HCT116 (cell line): ENCODE results near the gene NPW. TPM values are rescaled to one million over a fixed set of nuclear protein-coding genes. Genes with fewer than 3 reads are reported as not detected.

Experiments used
- ATAC-seq: fragments of 200-7000 bp; cut with Tn5 transposase; 2 replicates; pipeline ENCODE4 v1.9.1; 2020; ENCODE audit warnings: mild to moderate bottlenecking, moderate library complexity
- BruUV-seq: library from RNA; stranded (reverse); fragments of 400-500 nt; replicated peaks from 2 replicates; lab custom pipeline; 2021; lab: Mats Ljungman, UMichigan
- CTCF ChIA-PET: fragments of 300-600 bp; sonication (Branson Sonifier 250); formaldehyde crosslinking; loops from one replicate; lab custom pipeline; 2021; ENCODE audit warnings: antibody characterized with exemption; lab: Charles Lee
- POLR2A ChIA-PET: fragments of 300-600, 350-600 bp; sonication (Branson Sonifier 250); formaldehyde crosslinking; loops from one replicate; lab custom pipeline; 2021; ENCODE audit warnings: antibody characterized with exemption; lab: Charles Lee
- RAD21 ChIA-PET, 2 experiments: fragments of 300-600 bp; sonication (Branson Sonifier 250); formaldehyde crosslinking; loops; one replicate each; lab custom pipeline; 2023; ENCODE audit warnings: low total read pairs in 2 of 2; ENCODE audit not compliant: uncharacterized antibody in 2 of 2, unreplicated experiment in 2 of 2, low non-redundant PET in 1 of 2; lab: Charles Lee
- DNase-seq: peaks from one replicate; pipeline ENCODE4 v3.0.0-alpha.2; 2010; ENCODE audit warnings: low read depth, low spot score
- H2AFZ ChIP-seq: fragments of 200-600 bp; shearing (Covaris generic), sonication (generic); 2 replicates; pipeline ENCODE4 v1.6.1; 2017; ENCODE audit warnings: low read depth, mixed run types, mixed read lengths, antibody characterized with exemption, low read length; ENCODE audit not compliant: poor library complexity, severe bottlenecking
- H3K27ac ChIP-seq: 2 replicates; pipeline ENCODE4 v1.5.1; 2012; ENCODE audit warnings: low read depth, low read length
- H3K27me3 ChIP-seq: fragments of 200-600 bp; sonication (generic); 2 replicates; pipeline ENCODE4 v1.6.1; 2016; ENCODE audit warnings: mixed run types, low read length, mixed read lengths; ENCODE audit not compliant: insufficient read depth
- H3K36me3 ChIP-seq, 2 experiments: fragments of 200-500 bp in 1 of 2; fragments of 200-600 bp in 1 of 2; sonication (Bioruptor generic) in 1 of 2; sonication (generic) in 1 of 2; 2 replicates each; pipeline versions ENCODE4 v1.5.1 to v1.6.1; 2014 to 2016; ENCODE audit warnings: low read length in 2 of 2, inconsistent platforms in 1 of 2, mixed read lengths in 1 of 2, mixed run types in 1 of 2; ENCODE audit not compliant: insufficient read depth in 2 of 2, control insufficient read depth in 1 of 2
- H3K4me1 ChIP-seq, 2 experiments: fragments of 200-600 bp in 1 of 2; sonication (generic) in 1 of 2; 2 replicates each; pipeline versions ENCODE4 v1.5.1 to v1.6.1; 2012 to 2017; ENCODE audit warnings: low read length in 2 of 2, inconsistent platforms in 1 of 2, mild to moderate bottlenecking in 1 of 2, mixed read lengths in 1 of 2, mixed run types in 1 of 2, moderate library complexity in 1 of 2; ENCODE audit not compliant: insufficient read depth in 2 of 2, control insufficient read depth in 1 of 2
- H3K4me2 ChIP-seq: fragments of 200-600 bp; sonication (generic); 2 replicates; pipeline ENCODE4 v1.6.1; 2017; ENCODE audit warnings: mixed run types, low read length, mixed read lengths
- H3K4me3 ChIP-seq, 2 experiments: fragments of 200-600 bp in 1 of 2; sonication (generic) in 1 of 2; replicated peaks in 1 of 2; 2 replicates each; pipeline ENCODE4 v1.5.1; 2011 to 2016; ENCODE audit warnings: low read length in 2 of 2, control low read depth in 1 of 2, low read depth in 1 of 2, mild to moderate bottlenecking in 1 of 2, mixed read lengths in 1 of 2, mixed run types in 1 of 2
- H3K79me2 ChIP-seq: fragments of 200-600 bp; sonication (generic); 2 replicates; pipeline ENCODE4 v1.6.1; 2017; ENCODE audit warnings: mild to moderate bottlenecking, mixed run types, low read length, moderate library complexity, mixed read lengths; ENCODE audit not compliant: insufficient read depth
- H3K9ac ChIP-seq: fragments of 200-600 bp; sonication (generic); 2 replicates; pipeline ENCODE4 v1.6.1; 2016; ENCODE audit warnings: low read length, mixed read lengths
- H3K9me2 ChIP-seq: fragments of 200-600 bp; sonication (generic), shearing (Covaris generic); 2 replicates; pipeline ENCODE4 v1.6.1; 2017; ENCODE audit warnings: mixed run types, mild to moderate bottlenecking, moderate library complexity; ENCODE audit not compliant: insufficient read depth
- H3K9me3 ChIP-seq, 2 experiments: fragments of 200-500 bp in 1 of 2; fragments of 200-600 bp in 1 of 2; sonication (Bioruptor generic) in 1 of 2; sonication (generic) in 1 of 2; 2 replicates each; pipeline ENCODE4 v1.6.1; 2014 to 2017; ENCODE audit warnings: low read length in 2 of 2, mixed read lengths in 2 of 2, inconsistent platforms in 1 of 2, low read depth in 1 of 2, mild to moderate bottlenecking in 1 of 2, mixed run types in 1 of 2, moderate library complexity in 1 of 2; ENCODE audit not compliant: control insufficient read depth in 1 of 2, insufficient read depth in 1 of 2
- H4K20me1 ChIP-seq: fragments of 200-600 bp; sonication (generic), shearing (Covaris generic); 2 replicates; pipeline ENCODE4 v1.6.1; 2017; ENCODE audit warnings: mixed run types, mild to moderate bottlenecking, moderate library complexity; ENCODE audit not compliant: insufficient read depth
- JUND ChIP-seq: IDR thresholded peaks from 2 replicates; pipeline ENCODE4 v1.6.1; 2012
- POLR2A ChIP-seq: IDR thresholded peaks from 2 replicates; pipeline ENCODE4 v1.7.0; 2011; ENCODE audit warnings: borderline replicate concordance; ENCODE audit not compliant: insufficient read depth, insufficient read length; ENCODE audit errors: extremely low read depth
- SP1 ChIP-seq: IDR thresholded peaks from 2 replicates; pipeline ENCODE4 v1.6.1; 2012; ENCODE audit warnings: low read depth
- TCF7L2 ChIP-seq: IDR thresholded peaks from 2 replicates; pipeline ENCODE4 v1.7.0; 2011; ENCODE audit warnings: borderline replicate concordance, inconsistent platforms; ENCODE audit not compliant: insufficient read depth, insufficient read length; ENCODE audit errors: extremely low read depth
- ZNF274 ChIP-seq: fragments of 200-500 bp; sonication (Bioruptor generic); IDR thresholded peaks from 2 replicates; pipeline ENCODE4 v1.6.1; 2014; ENCODE audit warnings: mild to moderate bottlenecking, low read depth, low read length, inconsistent platforms
- intact Hi-C: fragments of 100-400 bp; cut with micrococcal nuclease; formaldehyde crosslinking; loops from 2 replicates; pipeline ENCODE4 v1.10.0; 2022
- total RNA-seq: library from RNA; stranded (reverse); gene quantifications from one replicate; pipeline ENCODE4 v1.2.1, GENCODE V29; 2021; ENCODE audit not compliant: unreplicated experiment
- TF ChIP-seq, protein P1 (sequence below): IDR thresholded peaks from 2 replicates; pipeline ENCODE4 v1.6.1; 2012; ENCODE audit warnings: low read depth
- TF ChIP-seq, protein P2 (sequence below), 3 experiments: fragments of 200-600 bp in 1 of 3; sonication (generic) in 1 of 3; IDR thresholded peaks in 2 of 3; conservative IDR thresholded peaks in 1 of 3; 2 replicates each; pipeline ENCODE4 v1.5.1; 2012 to 2017; ENCODE audit warnings: low read depth in 2 of 3, low read length in 2 of 3, antibody characterized with exemption in 1 of 3, borderline replicate concordance in 1 of 3, control low read depth in 1 of 3, mild to moderate bottlenecking in 1 of 3, mixed read lengths in 1 of 3, mixed run types in 1 of 3, moderate library complexity in 1 of 3; ENCODE audit not compliant: insufficient read depth in 1 of 3

NPW gene
- total RNA-seq, 1 experiment from 2014 or later = 226 TPM

DNA sequence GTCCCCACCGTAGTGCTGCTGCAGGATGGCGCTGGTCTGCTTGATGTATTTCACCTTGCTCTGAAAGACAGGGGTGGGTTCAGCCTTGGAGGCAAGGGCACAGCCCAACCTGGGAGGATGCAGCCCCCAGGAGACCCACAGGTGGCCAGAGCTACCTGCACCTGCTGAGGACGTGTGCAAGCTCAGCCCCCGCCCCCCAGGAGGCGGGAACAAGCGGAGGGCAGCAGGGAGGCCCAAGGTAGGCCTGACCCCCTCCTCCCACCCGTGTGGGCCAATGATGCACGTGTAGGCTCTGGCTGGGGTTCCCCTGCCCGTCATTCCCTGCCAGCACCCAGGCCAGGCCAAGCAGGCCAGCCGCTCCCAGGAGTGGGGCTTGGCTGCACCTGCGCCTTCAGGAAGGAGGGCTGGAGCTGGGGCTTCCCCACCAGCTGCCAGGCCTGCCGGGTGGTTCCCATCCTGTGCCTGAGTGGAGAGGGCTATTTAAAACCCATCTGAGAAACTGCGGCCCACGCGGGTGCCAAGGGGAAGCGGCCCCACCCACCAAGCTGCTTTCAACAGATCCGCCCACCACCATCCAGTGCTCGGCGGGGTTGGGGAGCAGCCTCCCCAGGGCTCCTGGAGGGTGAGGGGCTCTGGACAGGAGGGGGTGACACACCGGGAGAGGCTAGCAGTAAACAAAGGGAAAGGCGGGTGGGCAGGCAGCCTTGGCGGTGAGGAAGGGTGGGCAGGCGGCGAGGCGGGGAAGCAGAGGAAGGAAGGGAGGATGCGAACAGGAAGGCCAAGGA is 24.3 kb downstream of the NPW start (continued):
- TF ChIP-seq, protein P1, sequence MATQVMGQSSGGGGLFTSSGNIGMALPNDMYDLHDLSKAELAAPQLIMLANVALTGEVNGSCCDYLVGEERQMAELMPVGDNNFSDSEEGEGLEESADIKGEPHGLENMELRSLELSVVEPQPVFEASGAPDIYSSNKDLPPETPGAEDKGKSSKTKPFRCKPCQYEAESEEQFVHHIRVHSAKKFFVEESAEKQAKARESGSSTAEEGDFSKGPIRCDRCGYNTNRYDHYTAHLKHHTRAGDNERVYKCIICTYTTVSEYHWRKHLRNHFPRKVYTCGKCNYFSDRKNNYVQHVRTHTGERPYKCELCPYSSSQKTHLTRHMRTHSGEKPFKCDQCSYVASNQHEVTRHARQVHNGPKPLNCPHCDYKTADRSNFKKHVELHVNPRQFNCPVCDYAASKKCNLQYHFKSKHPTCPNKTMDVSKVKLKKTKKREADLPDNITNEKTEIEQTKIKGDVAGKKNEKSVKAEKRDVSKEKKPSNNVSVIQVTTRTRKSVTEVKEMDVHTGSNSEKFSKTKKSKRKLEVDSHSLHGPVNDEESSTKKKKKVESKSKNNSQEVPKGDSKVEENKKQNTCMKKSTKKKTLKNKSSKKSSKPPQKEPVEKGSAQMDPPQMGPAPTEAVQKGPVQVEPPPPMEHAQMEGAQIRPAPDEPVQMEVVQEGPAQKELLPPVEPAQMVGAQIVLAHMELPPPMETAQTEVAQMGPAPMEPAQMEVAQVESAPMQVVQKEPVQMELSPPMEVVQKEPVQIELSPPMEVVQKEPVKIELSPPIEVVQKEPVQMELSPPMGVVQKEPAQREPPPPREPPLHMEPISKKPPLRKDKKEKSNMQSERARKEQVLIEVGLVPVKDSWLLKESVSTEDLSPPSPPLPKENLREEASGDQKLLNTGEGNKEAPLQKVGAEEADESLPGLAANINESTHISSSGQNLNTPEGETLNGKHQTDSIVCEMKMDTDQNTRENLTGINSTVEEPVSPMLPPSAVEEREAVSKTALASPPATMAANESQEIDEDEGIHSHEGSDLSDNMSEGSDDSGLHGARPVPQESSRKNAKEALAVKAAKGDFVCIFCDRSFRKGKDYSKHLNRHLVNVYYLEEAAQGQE = no peak
- TF ChIP-seq JUND = no peak
- TF ChIP-seq TCF7L2 = no peak
- no peak for TF ChIP-seq POLR2A

DNA sequence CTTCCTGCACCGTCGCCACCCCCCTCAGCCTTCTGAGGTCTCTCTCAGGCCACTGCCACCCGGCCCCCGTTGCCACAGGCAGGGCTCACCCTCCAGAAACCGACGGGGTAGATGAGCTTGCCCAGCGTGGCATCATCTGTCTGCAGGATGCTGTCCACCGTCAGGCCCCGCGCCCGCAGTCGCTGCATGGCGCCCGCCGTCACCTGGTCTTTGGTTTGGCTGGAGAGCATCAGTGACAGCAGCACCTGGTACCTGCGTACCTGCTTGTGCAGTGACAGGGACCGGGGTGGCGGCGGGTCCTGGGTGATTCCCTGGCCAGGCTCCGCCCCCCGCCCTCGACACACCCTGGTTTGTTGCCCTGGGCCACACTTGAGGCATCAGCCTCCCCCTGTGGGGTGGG is 25.0 kb downstream of the NPW start:
- Histone ChIP-seq H3K9me3 (no peaks in the 10 kb centered on the region), H4K20me1 (no peaks in the 10 kb centered on the region), H3K4me1 (peaks cover 11 to 62% of the 10 kb centered on the region in 2 experiments; a peak in 3 of 4 replicates), H2AFZ (no peak overlapping the region), H3K27me3 (no peaks in the 10 kb centered on the region), H3K4me3 (no peak overlapping the region), H3K9ac (no peak overlapping the region), H3K4me2 (no peak overlapping the region), H3K9me2 (no peaks in the 10 kb centered on the region), H3K36me3 (no peaks in the 10 kb centered on the region), H3K79me2 (peaks cover 11% of the 10 kb centered on the region; the same call in 1 of the 2 replicates), H3K27ac (no peak overlapping the region)
- no peak for DNase-seq
- TF ChIP-seq POLR2A = no peak
- no peak for TF ChIP-seq JUND
- TF ChIP-seq, protein P2, sequence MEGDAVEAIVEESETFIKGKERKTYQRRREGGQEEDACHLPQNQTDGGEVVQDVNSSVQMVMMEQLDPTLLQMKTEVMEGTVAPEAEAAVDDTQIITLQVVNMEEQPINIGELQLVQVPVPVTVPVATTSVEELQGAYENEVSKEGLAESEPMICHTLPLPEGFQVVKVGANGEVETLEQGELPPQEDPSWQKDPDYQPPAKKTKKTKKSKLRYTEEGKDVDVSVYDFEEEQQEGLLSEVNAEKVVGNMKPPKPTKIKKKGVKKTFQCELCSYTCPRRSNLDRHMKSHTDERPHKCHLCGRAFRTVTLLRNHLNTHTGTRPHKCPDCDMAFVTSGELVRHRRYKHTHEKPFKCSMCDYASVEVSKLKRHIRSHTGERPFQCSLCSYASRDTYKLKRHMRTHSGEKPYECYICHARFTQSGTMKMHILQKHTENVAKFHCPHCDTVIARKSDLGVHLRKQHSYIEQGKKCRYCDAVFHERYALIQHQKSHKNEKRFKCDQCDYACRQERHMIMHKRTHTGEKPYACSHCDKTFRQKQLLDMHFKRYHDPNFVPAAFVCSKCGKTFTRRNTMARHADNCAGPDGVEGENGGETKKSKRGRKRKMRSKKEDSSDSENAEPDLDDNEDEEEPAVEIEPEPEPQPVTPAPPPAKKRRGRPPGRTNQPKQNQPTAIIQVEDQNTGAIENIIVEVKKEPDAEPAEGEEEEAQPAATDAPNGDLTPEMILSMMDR (IDR thresholded peaks at IDR 0.05 in 2 of 3, conservative IDR thresholded peaks at IDR 0.05 in 1 of 3; ENCODE audit: borderline replicate concordance in 1 of 3, insufficient read depth in 1 of 3, low read depth in 2 of 3, low read length in 2 of 3) = no peak
- TF ChIP-seq ZNF274 = no peak
- no peak for TF ChIP-seq SP1
- BruUV-seq = no TSS peak
- RAD21 ChIA-PET = no interaction called here
- CTCF ChIA-PET = interaction anchor here (0.9 kb wide), 1 partner anchor 96 kb away, joined by 4 read pairs; no protein-coding TSS in a partner anchor
- POLR2A ChIA-PET = no interaction called here
- intact Hi-C loops = no loop called here
- no peak for ATAC-seq
